Measurements from ENCODE around the gene TMEM52B.
"Not testable (repeated sequence)": the region's sequence is repeated elsewhere in the genome, so short reads cannot be mapped to it uniquely, and the experiment has no call there.

Gene TMEM52B

GRCh38 chr12:10214136-10214894 lies 35.5 kb downstream of the TMEM52B start:
- H3K27ac Mint-ChIP-seq: peak overlapping the region; percentile 82
- H3K27me3 Mint-ChIP-seq: no peaks in the 10 kb centered on the region
- no peaks in the 10 kb centered on the region for H3K36me3 Mint-ChIP-seq
- H3K4me1 Mint-ChIP-seq: peaks cover 34% of the 10 kb centered on the region
- peak overlapping the region; percentile 90 for H3K4me3 Mint-ChIP-seq
- H3K9me3 Mint-ChIP-seq: no peaks in the 10 kb centered on the region

GRCh38 chr12:10214895-10215267 lies 36.0 kb downstream of the TMEM52B start:
- no peak overlapping the region for H3K27ac Mint-ChIP-seq
- no peaks in the 10 kb centered on the region for H3K9me3 Mint-ChIP-seq
- H3K4me1 Mint-ChIP-seq: peaks cover 34% of the 10 kb centered on the region
- no peaks in the 10 kb centered on the region for H3K36me3 Mint-ChIP-seq
- no peaks in the 10 kb centered on the region for H3K27me3 Mint-ChIP-seq
- H3K4me3 Mint-ChIP-seq: peak overlapping the region; percentile 42

- H3K4me3 Mint-ChIP-seq: no peak overlapping the region
- peaks cover 2% of the 10 kb centered on the region for H3K36me3 Mint-ChIP-seq
- no peaks in the 10 kb centered on the region for H3K9me3 Mint-ChIP-seq
- H3K4me1 Mint-ChIP-seq: peaks cover 34% of the 10 kb centered on the region
- no peak overlapping the region for H3K27ac Mint-ChIP-seq
- H3K27me3 Mint-ChIP-seq: no peaks in the 10 kb centered on the region
Measured at GRCh38 chr12:10215436-10215835, 36.6 kb downstream of the TMEM52B start.

- H3K9me3 Mint-ChIP-seq, H3K27ac Mint-ChIP-seq, H3K4me3 Mint-ChIP-seq, H3K36me3 Mint-ChIP-seq, H3K27me3 Mint-ChIP-seq: not testable (repeated sequence)
- peaks cover 34% of the 10 kb centered on the region for H3K4me1 Mint-ChIP-seq
Measured at GRCh38 chr12:10215946-10216345, 37.1 kb downstream of the TMEM52B start.

- H3K4me3 Mint-ChIP-seq: no peak overlapping the region
- no peaks in the 10 kb centered on the region for H3K9me3 Mint-ChIP-seq
- H3K27ac Mint-ChIP-seq: no peak overlapping the region
- H3K36me3 Mint-ChIP-seq: peaks cover 9% of the 10 kb centered on the region
- peaks cover 27% of the 10 kb centered on the region for H3K4me1 Mint-ChIP-seq
- no peaks in the 10 kb centered on the region for H3K27me3 Mint-ChIP-seq
Measured at GRCh38 chr12:10218021-10218420, 39.2 kb downstream of the TMEM52B start.

GRCh38 chr12:10220398-10221077 lies 41.7 kb downstream of the TMEM52B start:
- no peak overlapping the region for H3K4me3 Mint-ChIP-seq
- no peaks in the 10 kb centered on the region for H3K9me3 Mint-ChIP-seq
- H3K27ac Mint-ChIP-seq: no peak overlapping the region
- peaks cover 16% of the 10 kb centered on the region for H3K36me3 Mint-ChIP-seq
- H3K4me1 Mint-ChIP-seq: peaks cover 16% of the 10 kb centered on the region
- H3K27me3 Mint-ChIP-seq: no peaks in the 10 kb centered on the region

GRCh38 chr12:10221846-10222245 lies 43.0 kb downstream of the TMEM52B start:
- Mint-ChIP-seq H3K27ac (no peak overlapping the region), H3K4me1 (peaks cover 14% of the 10 kb centered on the region), H3K9me3 (no peaks in the 10 kb centered on the region), H3K36me3 (peaks cover 16% of the 10 kb centered on the region), H3K27me3 (no peaks in the 10 kb centered on the region), H3K4me3 (no peak overlapping the region)

GRCh38 chr12:10223208-10223607 lies 44.4 kb downstream of the TMEM52B start:
- Mint-ChIP-seq H3K9me3 (no peaks in the 10 kb centered on the region), H3K4me1 (peaks cover 24% of the 10 kb centered on the region), H3K4me3 (no peak overlapping the region), H3K27ac (no peak overlapping the region), H3K36me3 (peaks cover 16% of the 10 kb centered on the region), H3K27me3 (no peaks in the 10 kb centered on the region)

DNA sequence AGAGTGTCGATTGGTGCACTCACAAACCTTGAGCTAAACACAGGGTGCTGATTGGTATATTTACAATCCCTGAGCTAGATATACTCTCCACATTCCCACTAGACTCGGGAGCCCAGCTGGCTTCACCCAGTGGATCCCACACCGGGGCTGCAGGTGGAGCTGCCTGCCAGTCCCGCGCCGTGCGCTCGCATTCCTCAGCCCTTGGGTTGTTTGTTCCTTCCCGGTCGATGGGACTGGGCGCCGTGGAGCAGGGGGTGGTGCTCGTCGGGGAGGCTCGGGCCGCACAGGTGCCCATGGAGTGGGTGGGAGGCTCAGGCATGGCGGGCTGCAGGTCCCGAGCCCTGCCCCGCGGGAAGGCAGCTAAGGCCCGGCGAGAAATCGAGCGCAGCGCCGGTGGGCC lies 46.6 kb downstream of the TMEM52B start:
- not testable (repeated sequence) for H3K27me3 Mint-ChIP-seq, H3K4me3 Mint-ChIP-seq, H3K27ac Mint-ChIP-seq, H3K9me3 Mint-ChIP-seq
- Mint-ChIP-seq H3K4me1 (peaks cover 26% of the 10 kb centered on the region), H3K36me3 (peaks cover 14% of the 10 kb centered on the region)

GRCh38 chr12:10226086-10226485 lies 47.3 kb downstream of the TMEM52B start:
- Mint-ChIP-seq H3K4me3 (no peak overlapping the region), H3K27me3 (no peaks in the 10 kb centered on the region), H3K4me1 (peaks cover 26% of the 10 kb centered on the region), H3K36me3 (peaks cover 14% of the 10 kb centered on the region), H3K27ac (no peak overlapping the region), H3K9me3 (no peaks in the 10 kb centered on the region)

GRCh38 chr12:10226731-10227130 lies 47.9 kb downstream of the TMEM52B start:
- H3K27me3 Mint-ChIP-seq: no peaks in the 10 kb centered on the region
- peaks cover 26% of the 10 kb centered on the region for H3K4me1 Mint-ChIP-seq
- no peak overlapping the region for H3K4me3 Mint-ChIP-seq
- H3K36me3 Mint-ChIP-seq: peaks cover 9% of the 10 kb centered on the region
- no peaks in the 10 kb centered on the region for H3K9me3 Mint-ChIP-seq
- no peak overlapping the region for H3K27ac Mint-ChIP-seq

GRCh38 chr12:10227648-10228047 lies 48.8 kb downstream of the TMEM52B start:
- Mint-ChIP-seq H3K27ac (no peak overlapping the region), H3K9me3 (no peaks in the 10 kb centered on the region), H3K36me3 (peaks cover 9% of the 10 kb centered on the region), H3K4me1 (peaks cover 26% of the 10 kb centered on the region), H3K27me3 (no peaks in the 10 kb centered on the region), H3K4me3 (no peak overlapping the region)

DNA sequence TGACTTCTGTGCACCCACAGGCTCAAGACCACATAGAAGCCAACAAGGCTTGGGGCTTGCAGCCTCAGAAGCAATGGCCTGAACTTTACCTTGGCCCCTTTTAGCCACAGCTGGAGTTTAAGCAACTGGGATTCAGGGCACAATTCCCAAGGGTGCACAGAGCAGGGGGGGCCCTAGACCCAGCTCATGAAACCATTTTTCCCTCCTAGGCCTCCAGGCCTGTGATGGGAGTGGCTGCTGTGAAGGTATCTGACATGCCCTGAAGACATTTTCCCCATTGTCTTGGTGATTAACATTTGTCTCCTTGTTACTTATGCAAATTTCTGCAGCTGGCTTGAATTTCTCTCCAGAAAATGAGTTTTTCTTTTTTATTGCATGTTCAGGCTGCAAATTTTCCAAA lies 55.7 kb downstream of the TMEM52B start:
- H3K4me1 Mint-ChIP-seq: no peaks in the 10 kb centered on the region

DNA sequence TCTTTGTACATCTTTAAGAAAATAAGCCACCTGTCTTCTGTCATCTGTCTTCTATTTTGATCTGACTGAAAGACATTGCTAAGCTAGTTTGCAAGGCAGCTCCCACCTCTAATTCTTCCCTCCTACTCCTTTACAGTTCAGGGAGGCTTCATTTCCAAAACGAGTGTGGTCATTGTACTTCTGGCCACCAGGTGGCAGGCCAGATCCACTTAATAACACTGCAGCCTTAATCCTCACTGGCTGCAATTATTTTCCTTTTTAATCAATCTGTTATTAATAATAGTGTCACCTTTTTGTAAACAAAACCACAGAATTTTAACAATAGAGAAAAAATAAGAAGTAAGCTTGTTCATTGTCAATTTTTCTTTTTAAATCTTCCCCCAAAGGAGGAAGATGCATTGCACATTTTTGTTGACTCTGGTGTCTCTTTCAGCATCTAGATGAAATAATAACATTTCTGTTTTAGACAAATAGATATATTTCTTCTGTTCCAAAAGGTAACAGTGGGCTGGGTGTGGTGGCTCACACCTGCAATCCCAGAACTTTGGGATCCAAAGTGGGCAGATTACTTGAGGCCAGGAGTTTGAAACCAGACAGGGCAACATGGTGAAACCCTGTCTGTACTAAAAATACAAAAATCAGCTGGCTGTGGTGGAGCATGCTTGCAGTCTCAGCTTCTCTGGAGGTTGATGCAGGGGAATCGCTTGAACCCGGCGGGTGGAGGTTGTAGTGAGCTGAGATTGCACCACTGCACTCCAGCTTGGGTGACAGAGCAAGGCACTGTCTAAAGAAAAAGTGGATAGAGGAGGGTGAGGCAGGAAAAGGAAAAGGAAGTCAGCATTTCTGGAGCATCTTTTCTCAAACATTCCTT lies 57.2 kb downstream of the TMEM52B start:
- Mint-ChIP-seq H3K4me3 (no peak overlapping the region), H3K36me3 (no peaks in the 10 kb centered on the region), H3K27ac (no peak overlapping the region), H3K27me3 (peaks cover 2% of the 10 kb centered on the region), H3K4me1 (no peaks in the 10 kb centered on the region), H3K9me3 (no peaks in the 10 kb centered on the region)

More for the DNA sequence above, 55.7 kb downstream of the TMEM52B start:
- Mint-ChIP-seq H3K27ac (no peak overlapping the region), H3K36me3 (no peaks in the 10 kb centered on the region), H3K4me3 (no peak overlapping the region), H3K27me3 (no peaks in the 10 kb centered on the region), H3K9me3 (no peaks in the 10 kb centered on the region)

GRCh38 chr12:10236720-10237119 lies 57.9 kb downstream of the TMEM52B start:
- Mint-ChIP-seq H3K4me3 (no peak overlapping the region), H3K9me3 (no peaks in the 10 kb centered on the region), H3K4me1 (no peaks in the 10 kb centered on the region), H3K27ac (no peak overlapping the region), H3K36me3 (no peaks in the 10 kb centered on the region), H3K27me3 (peaks cover 2% of the 10 kb centered on the region)

DNA sequence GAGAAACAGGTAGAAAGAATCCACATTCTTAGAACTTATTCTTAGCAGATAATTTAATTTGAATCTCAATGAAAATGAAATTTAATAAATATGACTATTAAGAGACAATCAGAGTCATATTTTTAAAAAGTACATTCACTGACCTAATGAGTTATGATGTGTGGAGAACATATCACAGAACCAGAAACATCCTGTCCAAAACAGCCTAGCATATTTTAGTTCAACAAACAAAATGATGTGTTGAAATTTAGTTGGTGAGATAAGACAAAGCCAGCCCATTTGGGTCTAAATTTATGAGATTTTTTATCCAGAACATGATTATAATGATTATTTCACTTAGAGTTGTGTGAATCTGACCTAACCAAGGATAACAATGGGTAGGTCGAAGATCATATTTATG lies 59.7 kb downstream of the TMEM52B start:
- H3K36me3 Mint-ChIP-seq: no peaks in the 10 kb centered on the region
- peaks cover 6% of the 10 kb centered on the region for H3K4me1 Mint-ChIP-seq
- H3K9me3 Mint-ChIP-seq: no peaks in the 10 kb centered on the region
- H3K27me3 Mint-ChIP-seq: peaks cover 2% of the 10 kb centered on the region
- no peak overlapping the region for H3K27ac Mint-ChIP-seq
- no peak overlapping the region for H3K4me3 Mint-ChIP-seq

Measured in activated naive CD4-positive, alpha-beta T cell treated with anti-CD3 and anti-CD28 coated beads, Interleukin-2, amount 50 U/mL, for 24 hours (primary cell).